SJSA1 (cell line): Measurements from ENCODE around the gene MAML2. TPM values are rescaled to one million over a fixed set of nuclear protein-coding genes. Genes with fewer than 3 reads are reported as not detected.

Source experiments
- DNase-seq, 2 experiments: peaks; one replicate each; pipeline ENCODE4 v3.0.0-alpha.2; 2015 to 2020; ENCODE audit warnings: low spot score in 2 of 2, low read depth in 1 of 2
- H3K27ac ChIP-seq: fragments of 250-450 bp; sonication (Bioruptor Pico); 2 replicates; pipeline ENCODE4 v1.5.1; 2020; ENCODE audit warnings: mild to moderate bottlenecking, moderate library complexity
- H3K27me3 ChIP-seq: fragments of 250-450 bp; sonication (Bioruptor Pico); replicated peaks from 2 replicates; pipeline ENCODE4 v1.5.1; 2020; ENCODE audit warnings: mild to moderate bottlenecking, moderate library complexity
- H3K36me3 ChIP-seq: fragments of 250-450 bp; sonication (Bioruptor Pico); 2 replicates; pipeline ENCODE4 v1.5.1; 2020; ENCODE audit warnings: mild to moderate bottlenecking
- H3K4me1 ChIP-seq: fragments of 250-450 bp; sonication (Bioruptor Pico); replicated peaks from 2 replicates; pipeline ENCODE4 v1.6.1; 2021; ENCODE audit warnings: mild to moderate bottlenecking
- H3K4me3 ChIP-seq: fragments of 250-450 bp; sonication (Bioruptor Pico); 2 replicates; pipeline ENCODE4 v1.5.1; 2020; ENCODE audit warnings: mild to moderate bottlenecking
- H3K9me3 ChIP-seq: fragments of 250-450 bp; sonication (Bioruptor Pico); replicated peaks from 2 replicates; pipeline ENCODE4 v1.5.1; 2020; ENCODE audit warnings: mild to moderate bottlenecking
- total RNA-seq: library from RNA; depleted of rRNA; stranded (reverse); fragments of >200 nt; shearing (Covaris generic); gene quantifications from 2 replicates; pipeline ENCODE4 v1.2.3, GENCODE V29; 2014

Gene MAML2
- total RNA-seq, 1 experiment from 2014 or later: 8.7 TPM

DNA sequence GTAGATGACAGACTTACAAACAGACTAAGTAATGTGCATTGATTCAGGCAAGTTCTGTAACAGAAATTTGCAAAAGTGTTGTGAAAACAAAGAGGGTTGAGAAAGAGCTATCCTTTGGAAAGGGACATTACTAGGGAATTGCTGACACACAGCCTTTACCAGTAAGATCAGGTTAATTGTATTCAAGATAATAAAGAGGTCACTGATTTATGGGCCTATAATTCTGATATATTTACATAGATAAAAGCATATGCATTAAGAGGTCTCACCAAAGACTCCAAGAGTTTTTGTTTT is 138.7 kb downstream of the MAML2 start:
- peaks cover 33% of the 10 kb centered on the region for H3K4me1 ChIP-seq
- no peaks in the 10 kb centered on the region for H3K27me3 ChIP-seq
- H3K36me3 ChIP-seq: no peaks in the 10 kb centered on the region
- no peaks in the 10 kb centered on the region for H3K9me3 ChIP-seq
- no peak overlapping the region for H3K27ac ChIP-seq
- no peak overlapping the region for H3K4me3 ChIP-seq
- no peak for DNase-seq

DNA sequence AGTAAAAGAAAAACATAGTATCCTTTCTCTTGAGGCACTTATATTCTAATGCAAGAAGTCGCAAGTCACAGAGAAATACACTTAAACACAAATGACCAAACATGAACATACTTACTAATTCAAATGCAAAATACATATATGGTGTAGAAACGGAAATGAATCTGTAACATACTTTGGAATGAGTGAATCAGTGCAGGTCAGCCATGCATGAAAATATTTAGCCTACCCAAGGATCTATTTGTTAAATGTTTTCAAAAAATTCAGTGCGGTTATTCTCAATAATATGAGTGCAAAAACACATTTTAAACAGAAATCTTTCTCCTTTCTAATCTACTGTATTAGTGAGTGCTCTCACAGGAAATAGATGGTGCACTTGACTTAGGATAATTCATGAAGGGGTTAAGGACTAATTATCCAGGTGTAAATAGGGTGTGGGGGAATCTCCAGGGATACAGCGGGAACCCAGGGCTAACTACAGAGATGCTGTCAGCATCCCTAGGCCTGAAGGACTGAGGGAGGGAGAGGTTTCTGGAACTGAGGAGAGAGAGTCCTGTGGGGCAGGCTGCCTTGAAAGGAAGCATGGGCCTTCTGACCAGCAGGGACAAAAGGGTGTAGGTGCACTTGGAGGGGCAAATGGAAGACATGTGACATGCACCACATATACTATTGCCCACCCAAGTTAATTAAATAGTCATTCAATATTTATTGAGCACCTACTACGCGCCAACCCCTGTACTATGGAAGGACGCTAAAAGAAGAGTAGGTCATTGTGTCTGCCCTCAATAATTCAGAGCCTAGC is 139.2 kb downstream of the MAML2 start:
- no peaks in the 10 kb centered on the region for H3K27me3 ChIP-seq
- H3K4me1 ChIP-seq: peaks cover 38% of the 10 kb centered on the region
- H3K27ac ChIP-seq: no peak overlapping the region
- H3K4me3 ChIP-seq: no peak overlapping the region
- no peaks in the 10 kb centered on the region for H3K36me3 ChIP-seq
- H3K9me3 ChIP-seq: no peaks in the 10 kb centered on the region
- DNase-seq: no peak

DNA sequence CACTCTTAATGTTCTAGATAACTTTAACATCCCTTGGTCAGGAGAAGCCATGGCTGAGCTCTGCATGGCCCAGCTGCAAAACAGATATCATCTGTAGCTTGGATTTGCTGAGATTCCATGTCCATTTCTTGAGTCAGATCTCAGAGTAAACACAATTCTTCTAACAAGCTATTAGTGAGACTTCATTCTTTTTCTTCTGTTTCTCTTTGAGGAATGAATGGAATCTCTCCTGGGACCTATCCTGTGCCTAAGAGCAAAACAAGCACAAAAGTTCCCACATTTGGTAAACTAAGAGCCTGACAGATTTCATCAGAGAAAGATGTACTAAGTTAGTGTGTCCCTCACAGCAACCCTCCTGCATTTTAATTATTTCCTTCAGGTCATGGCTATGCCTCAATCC is 142.8 kb downstream of the MAML2 start:
- peaks cover 46% of the 10 kb centered on the region for H3K4me1 ChIP-seq
- DNase-seq: peak in 1 of 2 experiments; percentile 82
- H3K9me3 ChIP-seq: no peaks in the 10 kb centered on the region
- H3K4me3 ChIP-seq: no peak overlapping the region
- H3K27me3 ChIP-seq: no peaks in the 10 kb centered on the region
- peak overlapping the region; percentile 89 for H3K27ac ChIP-seq
- H3K36me3 ChIP-seq: 0 out of 2 replicates have a peak, but pooled peaks cover 2% of the 10 kb centered on the region

DNA sequence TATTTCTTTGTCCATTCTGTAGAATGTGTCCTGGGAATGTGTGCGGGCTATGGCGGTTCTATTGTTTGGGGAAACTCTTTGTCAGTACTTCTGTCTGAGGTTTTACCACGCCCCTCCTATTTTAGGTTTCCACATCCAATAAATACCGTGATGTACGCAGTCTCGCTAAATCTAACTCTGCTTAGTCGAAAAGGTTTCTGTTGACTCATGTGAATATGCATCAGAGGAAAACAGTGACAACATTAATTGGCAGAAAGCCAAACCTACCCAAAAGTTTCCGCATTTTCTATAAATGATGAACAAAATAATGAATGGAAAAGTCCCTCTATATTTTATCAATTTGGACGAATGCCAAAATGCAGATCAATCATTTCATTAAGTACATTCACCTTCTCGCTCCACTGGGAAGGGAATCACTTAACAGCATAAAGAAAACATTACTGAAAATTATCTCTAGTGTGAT is 143.4 kb downstream of the MAML2 start:
- Histone ChIP-seq H3K9me3 (no peaks in the 10 kb centered on the region), H3K27ac (peak overlapping the region; percentile 89), H3K4me1 (peaks cover 53% of the 10 kb centered on the region), H3K36me3 (0 out of 2 replicates have a peak, but pooled peaks cover 2% of the 10 kb centered on the region), H3K27me3 (no peaks in the 10 kb centered on the region), H3K4me3 (no peak overlapping the region)
- DNase-seq: peak; percentile 62 to 75

DNA sequence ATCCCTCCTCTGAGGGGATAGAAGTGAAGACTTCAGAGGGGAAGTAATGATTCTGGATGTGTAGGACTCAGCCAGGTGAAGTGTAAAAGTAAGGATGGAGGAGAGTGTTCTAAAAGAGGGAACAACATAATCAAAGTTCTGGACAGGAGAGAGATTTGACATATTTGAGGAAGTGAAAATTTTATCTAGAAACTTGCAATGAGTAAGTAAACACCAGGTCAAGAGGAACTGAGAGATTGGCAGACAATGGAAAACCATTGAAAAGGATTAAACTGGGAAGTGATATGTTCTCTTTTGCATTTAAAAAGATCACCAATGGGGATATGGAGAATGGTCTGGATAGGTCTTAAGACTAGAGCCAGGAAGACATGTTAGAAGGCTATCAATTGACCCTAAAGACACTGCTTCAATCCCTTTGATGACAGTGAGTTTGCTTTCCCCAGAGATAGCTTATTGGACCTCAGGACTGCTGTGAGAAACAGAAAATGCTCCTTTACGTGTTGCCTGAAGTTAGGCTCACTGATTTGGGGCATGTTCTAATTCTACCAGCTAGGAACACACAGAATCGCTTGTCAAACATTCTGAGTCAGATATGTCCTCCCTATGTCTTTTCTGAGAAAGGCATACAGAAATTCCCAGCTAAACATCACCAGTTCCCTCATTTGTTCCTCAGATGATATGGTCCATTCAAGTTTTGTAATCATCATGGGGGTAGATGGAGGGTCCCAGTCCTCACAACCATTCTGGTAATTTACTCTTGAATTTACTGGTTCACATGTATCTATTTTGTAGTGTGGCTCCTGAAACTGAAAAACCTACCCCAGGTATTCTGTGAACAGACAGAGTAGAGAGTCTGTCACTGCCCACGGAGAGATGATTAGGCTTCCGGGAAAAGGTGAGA is 144.9 kb downstream of the MAML2 start:
- Histone ChIP-seq H3K27ac (peak overlapping the region; percentile 58), H3K4me3 (no peak overlapping the region), H3K27me3 (no peaks in the 10 kb centered on the region), H3K4me1 (peaks cover 58% of the 10 kb centered on the region), H3K36me3 (0 out of 2 replicates have a peak, but pooled peaks cover 2% of the 10 kb centered on the region), H3K9me3 (no peaks in the 10 kb centered on the region)
- DNase-seq: no peak

DNA sequence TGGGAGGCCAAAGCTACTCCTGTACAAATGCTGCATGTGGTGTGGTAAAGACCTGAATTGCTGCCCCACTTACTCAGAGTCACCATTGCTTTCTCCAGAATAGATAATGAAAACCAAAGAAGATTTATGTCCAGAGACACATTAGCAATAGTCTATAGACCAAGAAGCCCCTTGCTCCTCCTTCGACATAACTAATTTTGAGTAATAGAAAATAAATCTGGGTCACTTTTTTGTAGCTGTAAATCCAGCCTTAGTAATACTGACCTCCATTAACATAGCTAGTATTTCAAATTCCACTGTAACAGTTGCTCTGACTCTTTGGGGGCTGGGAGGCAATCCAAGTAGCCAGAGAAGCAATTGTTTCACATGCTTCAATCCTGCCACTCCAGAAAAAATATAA is 145.9 kb downstream of the MAML2 start:
- DNase-seq: no peak
- Histone ChIP-seq H3K36me3 (0 out of 2 replicates have a peak, but pooled peaks cover 2% of the 10 kb centered on the region), H3K4me1 (peaks cover 58% of the 10 kb centered on the region), H3K9me3 (no peaks in the 10 kb centered on the region), H3K4me3 (no peak overlapping the region), H3K27me3 (no peaks in the 10 kb centered on the region), H3K27ac (peak overlapping the region; percentile 58)

DNA sequence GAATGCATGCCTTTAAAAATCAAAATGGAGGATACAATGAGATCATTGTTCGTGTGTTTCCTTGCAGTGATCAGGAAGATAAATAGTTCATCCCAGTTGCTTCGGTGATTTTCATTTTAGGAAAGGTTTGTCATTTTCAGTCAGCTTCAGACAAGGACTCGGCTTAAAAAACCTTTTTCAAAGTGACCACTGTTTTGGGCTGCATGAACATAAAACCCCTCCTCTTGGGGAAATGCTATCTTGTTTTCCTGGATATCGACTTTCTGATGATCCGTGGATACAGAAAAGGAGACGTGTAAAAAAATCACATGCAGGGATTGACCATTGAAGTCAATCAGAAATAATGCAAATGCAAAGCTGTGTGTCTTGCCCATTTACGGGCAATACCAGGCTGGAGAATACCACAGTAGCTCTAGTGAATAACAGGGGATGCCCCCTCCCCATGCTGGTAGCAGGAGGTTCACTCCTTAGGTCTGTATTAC is 146.8 kb downstream of the MAML2 start:
- no peak for DNase-seq
- H3K4me3 ChIP-seq: no peak overlapping the region
- peaks cover 54% of the 10 kb centered on the region for H3K4me1 ChIP-seq
- 0 out of 2 replicates have a peak, but pooled peaks cover 2% of the 10 kb centered on the region for H3K36me3 ChIP-seq
- no peaks in the 10 kb centered on the region for H3K9me3 ChIP-seq
- H3K27me3 ChIP-seq: no peaks in the 10 kb centered on the region
- no peak overlapping the region for H3K27ac ChIP-seq

DNA sequence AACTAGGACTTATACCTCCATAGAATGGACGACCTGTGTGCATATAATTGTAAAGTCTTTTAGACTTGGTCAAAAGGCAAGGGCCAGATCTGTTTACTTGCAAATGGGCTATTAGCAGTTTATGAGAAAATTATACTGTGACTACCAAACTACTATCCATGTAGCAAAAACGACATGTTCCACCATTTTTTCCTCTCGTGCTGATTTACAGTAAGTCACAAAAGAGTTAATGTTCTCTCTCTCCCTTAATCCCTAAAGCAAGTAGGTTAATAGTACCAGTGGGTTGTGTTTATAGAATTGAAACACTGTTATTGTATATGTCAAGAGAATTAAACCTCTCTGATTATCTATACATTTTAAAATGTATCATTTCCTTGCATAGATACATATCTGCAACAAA is 147.3 kb downstream of the MAML2 start:
- peaks cover 49% of the 10 kb centered on the region for H3K4me1 ChIP-seq
- H3K9me3 ChIP-seq: no peaks in the 10 kb centered on the region
- H3K27me3 ChIP-seq: no peaks in the 10 kb centered on the region
- H3K27ac ChIP-seq: no peak overlapping the region
- no peak overlapping the region for H3K4me3 ChIP-seq
- no peak for DNase-seq
- H3K36me3 ChIP-seq: 0 out of 2 replicates have a peak, but pooled peaks cover 2% of the 10 kb centered on the region

DNA sequence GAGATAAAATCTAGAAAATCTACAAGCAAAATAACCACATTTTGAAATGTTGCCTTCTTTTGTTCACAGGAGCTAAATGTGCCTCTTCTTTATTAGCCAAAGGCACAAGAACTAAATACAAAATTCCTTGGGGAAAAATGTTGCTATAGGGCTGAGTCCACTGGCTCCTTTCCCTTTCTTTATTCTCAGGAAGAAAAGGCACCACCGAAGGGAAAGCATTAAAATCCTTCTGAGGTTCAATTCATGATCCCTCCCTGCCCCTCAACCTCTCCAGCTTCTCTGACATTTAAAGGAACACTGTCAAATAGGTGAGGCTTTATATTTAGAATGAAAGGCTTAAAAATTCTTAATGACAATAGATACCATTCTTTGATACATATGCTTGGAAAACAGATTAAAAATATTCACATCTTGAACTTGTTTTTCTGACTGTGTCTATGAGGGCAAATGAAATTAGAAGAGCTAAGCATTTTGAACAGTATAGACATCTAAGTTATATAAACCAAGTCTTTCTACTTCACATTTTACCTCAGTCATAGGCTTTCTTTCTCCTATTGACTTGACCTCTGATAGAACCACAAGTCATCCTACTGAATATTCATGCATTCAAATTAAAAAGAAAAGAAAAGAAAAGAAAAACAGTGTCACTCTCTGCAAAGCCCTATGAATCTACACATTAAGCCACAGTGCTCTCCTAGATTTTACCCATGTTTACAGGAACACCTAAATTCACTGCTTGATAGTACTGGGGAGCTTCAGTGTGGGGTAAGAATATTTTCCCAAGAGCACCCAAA is 148.2 kb downstream of the MAML2 start:
- no peaks in the 10 kb centered on the region for H3K9me3 ChIP-seq

DNA sequence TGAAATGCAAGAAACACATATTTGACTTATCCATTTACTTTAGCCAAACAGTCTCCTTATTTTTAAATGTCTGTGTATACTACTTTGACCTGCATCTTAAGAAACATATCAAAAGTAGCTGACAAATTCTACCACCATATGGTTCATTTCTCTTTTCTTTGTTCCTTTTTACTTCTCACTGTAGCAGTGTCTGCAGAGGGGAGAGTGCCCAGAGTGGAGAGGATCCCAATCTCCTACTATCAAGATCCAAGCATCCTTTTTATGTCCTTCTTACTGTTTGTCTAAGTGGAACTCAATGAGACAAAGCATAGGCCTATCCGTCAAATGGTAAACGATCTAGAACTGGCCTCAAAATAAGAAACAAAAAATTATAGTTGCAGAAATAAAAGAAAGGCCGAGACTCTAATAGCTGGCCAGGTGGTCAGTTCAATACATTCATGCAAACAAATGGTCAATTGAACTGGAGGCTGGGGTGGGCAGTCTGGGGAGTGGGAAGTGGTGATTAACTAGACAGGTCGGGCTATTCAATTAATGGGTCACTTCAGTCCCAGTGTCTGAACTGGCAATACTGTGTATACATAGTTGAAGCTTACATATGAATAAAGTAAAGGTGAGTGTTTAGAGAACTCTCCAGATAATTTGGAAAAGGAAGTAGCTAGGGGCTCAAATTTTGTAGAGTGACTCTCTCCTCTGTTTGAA is 149.1 kb downstream of the MAML2 start:
- H3K36me3 ChIP-seq: 0 out of 2 replicates have a peak, but pooled peaks cover 2% of the 10 kb centered on the region
- DNase-seq: no peak
- H3K4me3 ChIP-seq: no peak overlapping the region
- H3K9me3 ChIP-seq: no peaks in the 10 kb centered on the region
- H3K4me1 ChIP-seq: peaks cover 42% of the 10 kb centered on the region
- no peaks in the 10 kb centered on the region for H3K27me3 ChIP-seq
- H3K27ac ChIP-seq: no peak overlapping the region

More for the DNA sequence above, 148.2 kb downstream of the MAML2 start:
- H3K4me3 ChIP-seq: no peak overlapping the region
- peaks cover 44% of the 10 kb centered on the region for H3K4me1 ChIP-seq
- no peak overlapping the region for H3K27ac ChIP-seq
- H3K36me3 ChIP-seq: 0 out of 2 replicates have a peak, but pooled peaks cover 2% of the 10 kb centered on the region
- no peak for DNase-seq
- H3K27me3 ChIP-seq: no peaks in the 10 kb centered on the region

DNA sequence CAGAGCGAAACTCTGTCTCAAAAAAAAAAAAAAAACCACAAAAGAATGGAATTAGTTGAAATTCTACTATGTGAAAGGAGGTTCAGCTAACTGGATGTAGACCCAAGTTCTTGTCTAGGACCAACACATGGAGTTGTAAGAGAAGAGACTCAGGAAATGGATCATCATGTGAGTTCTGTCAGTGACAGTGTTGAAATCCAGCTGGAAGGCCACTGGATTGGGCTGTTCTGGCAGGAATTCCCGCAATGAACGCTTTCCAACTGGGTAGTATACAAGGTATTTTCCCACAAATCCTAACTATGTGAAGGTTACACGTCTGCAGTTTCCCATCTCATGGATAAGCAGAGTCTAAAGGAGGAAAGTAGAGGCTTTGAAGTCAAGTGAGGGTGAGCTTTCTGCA is 151.2 kb downstream of the MAML2 start:
- no peaks in the 10 kb centered on the region for H3K9me3 ChIP-seq
- H3K4me1 ChIP-seq: peaks cover 46% of the 10 kb centered on the region
- no peak for DNase-seq
- no peak overlapping the region for H3K27ac ChIP-seq
- no peaks in the 10 kb centered on the region for H3K36me3 ChIP-seq
- no peak overlapping the region for H3K4me3 ChIP-seq
- H3K27me3 ChIP-seq: no peaks in the 10 kb centered on the region

DNA sequence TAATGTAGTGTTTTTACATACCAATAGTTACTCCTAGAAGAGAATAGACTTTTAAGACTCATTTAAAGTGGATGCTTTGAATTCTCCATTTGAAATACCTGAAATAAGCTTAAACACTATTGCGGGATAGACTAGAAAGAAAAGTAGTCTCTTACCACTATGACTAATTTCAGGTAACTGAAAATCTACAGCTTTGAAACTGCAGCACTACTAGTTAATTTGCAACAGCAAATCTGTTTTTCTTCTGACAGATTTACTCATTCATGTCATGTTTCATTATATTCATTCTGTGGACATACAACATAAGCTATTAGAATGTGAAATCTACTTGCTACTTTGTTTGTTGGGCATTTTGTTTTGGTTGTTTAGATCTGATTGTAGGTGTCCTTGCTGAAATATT is 153.6 kb downstream of the MAML2 start:
- DNase-seq: no peak
- no peak overlapping the region for H3K4me3 ChIP-seq
- H3K27ac ChIP-seq: peak overlapping the region; percentile 37
- H3K36me3 ChIP-seq: no peaks in the 10 kb centered on the region
- no peaks in the 10 kb centered on the region for H3K9me3 ChIP-seq
- peaks cover 40% of the 10 kb centered on the region for H3K4me1 ChIP-seq
- H3K27me3 ChIP-seq: no peaks in the 10 kb centered on the region
